NCI-H510A treated with DMSO at 0.1 percent for 48 hours (cell line): ENCODE data around the gene PGM5.

ENCODE experiments used
- DNase-seq: peaks from one replicate; lab custom pipeline; 2025; lab: John Stamatoyannopoulos, UW

The PGM5 gene

DNA sequence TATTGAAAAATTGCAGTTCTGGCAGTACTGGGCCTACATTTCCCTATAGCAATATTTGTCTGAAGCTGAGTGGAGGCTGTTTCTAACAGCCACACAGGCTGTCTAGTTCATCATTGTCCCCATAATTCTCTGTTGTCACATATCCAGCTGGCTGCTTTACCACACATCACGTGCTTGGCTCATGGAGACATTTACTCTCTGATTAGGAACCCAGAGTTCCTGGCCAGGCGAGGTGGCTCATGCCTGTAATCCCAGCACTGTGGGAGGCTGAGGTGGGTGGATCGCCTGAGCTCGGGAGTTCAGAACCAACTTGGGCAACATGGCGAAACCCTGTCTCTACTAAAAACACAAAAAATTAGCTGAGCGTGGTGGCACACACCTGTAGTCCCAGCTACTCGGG, 81.4 kb downstream of the PGM5 start:
- no peak for DNase-seq

GRCh38 chr9:68443624-68444023, 87.2 kb downstream of the PGM5 start:
- DNase-seq = no peak

GRCh38 chr9:68446836-68447235, 90.4 kb downstream of the PGM5 start:
- no peak for DNase-seq

- DNase-seq = no peak
Measured at GRCh38 chr9:68447611-68448010, 91.2 kb downstream of the PGM5 start.

DNA sequence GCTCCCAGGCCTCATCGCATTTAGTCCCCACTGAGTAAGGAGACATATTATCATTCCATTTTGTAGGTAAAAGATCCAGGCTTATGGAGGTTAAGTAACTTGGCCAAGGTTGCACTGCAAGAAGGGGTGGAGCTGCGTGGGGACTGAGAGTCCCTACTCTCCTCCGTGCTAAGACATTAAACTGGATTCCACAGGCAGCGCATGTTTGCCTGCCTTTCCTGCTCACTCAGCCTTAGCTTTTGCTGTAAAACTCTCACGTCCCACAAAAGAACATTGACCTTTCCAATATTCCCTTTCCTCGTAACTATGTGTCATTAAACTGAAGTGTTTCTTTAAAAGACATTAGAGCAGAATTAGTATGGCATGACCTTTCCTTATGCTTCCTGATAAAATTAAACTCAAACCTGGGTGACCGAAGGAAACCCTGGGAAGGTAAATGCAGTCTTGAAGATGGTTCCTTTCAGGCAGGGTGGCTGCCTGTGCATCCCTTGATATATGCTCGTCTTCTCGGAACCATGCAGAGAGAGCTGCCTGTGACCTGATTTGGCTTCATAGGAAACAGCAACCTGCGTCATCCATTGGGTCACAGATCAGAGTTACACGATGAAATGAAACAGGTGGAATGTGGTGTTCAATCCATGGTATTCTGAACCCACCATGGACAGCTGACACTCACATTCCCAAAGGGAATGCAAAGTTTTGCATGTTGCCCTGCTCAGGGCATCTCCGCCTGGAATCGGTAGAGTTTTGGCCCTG, 98.3 kb downstream of the PGM5 start:
- no peak for DNase-seq

DNA sequence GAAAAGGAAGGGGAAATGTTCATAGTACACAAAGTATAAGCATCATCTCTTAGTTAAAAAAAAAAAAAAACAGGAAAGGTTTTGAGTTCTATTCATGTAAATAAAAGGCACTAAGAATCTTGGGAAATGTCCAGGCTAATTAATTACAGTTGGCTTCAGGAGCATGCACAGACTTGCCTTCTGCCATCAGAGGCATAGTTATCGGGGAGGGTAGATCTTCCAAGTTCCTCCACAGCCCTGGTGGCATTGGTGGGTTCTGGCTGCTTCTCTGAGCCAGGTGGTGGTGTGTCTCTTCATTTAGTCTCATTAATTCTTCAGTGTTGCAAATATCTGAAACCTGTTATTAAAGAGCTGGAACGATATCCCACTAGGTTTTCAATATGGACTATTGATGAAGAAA, 99.0 kb downstream of the PGM5 start:
- no peak for DNase-seq

GRCh38 chr9:68457803-68458202, 101.4 kb downstream of the PGM5 start:
- no peak for DNase-seq

GRCh38 chr9:68458918-68459317, 102.5 kb downstream of the PGM5 start:
- no peak for DNase-seq

- no peak for DNase-seq
Measured at GRCh38 chr9:68462105-68462775, 105.8 kb downstream of the PGM5 start.

DNA sequence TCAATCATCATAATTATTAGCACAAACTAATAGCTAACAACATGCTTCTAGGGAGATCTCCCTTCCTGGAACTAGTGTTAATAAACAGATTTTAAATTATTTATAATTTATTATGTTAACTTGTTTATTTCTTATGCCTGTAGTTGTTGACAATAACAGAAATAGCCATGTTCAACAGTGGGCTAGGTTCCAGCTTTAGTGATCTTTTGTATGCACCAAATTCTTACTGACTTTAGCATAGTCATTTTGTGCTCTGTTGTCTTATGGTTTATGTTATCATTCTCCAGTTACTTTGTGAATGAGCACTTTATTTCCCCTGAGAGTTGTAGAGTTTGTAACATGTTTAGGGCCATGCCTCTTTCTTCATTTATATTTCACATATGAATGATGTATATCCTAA, 113.7 kb downstream of the PGM5 start:
- no peak for DNase-seq

DNA sequence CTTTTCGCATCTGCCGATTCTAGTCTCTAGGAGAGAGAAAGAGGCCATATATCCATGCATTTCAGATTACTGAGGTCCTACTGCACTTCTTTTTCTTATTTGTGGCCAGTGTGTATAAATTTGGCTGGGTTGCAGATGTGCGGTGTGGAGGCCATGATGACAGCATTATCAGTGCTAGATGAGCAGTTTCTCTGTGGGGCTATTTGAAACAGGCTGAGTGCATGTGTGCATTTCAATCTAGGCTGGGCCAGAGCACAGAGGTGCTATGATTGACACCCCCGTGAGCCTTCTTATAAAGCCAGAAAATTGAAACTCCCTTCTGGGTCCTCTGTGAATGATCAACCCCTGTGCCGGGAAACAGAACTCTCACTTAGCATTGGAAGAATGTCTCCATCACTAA, 114.2 kb downstream of the PGM5 start:
- no peak for DNase-seq

GRCh38 chr9:68472119-68472518, 115.7 kb downstream of the PGM5 start:
- no peak for DNase-seq

- no peak for DNase-seq
Measured at GRCh38 chr9:68473790-68474189, 117.4 kb downstream of the PGM5 start.

DNA sequence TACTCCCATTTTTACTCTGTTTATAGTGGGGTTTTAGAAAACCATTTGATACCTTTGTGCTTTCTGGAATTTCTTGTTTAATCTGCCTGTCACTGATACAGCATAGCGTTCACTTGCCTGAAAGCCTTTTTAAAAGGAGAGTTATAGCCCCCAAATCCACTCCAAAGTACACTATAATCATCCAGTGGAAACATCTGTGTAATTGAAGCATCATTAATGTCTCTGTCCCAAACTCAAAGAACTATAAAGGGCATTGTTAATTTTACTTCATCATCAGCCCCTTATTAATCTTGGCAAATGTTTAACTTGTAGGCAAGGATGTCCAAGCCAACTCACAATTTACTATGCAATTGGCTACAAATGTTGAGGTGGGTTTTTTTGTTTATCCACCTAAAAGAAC, 120.0 kb downstream of the PGM5 start:
- no peak for DNase-seq

- DNase-seq = no peak
Measured at GRCh38 chr9:68476847-68477246, 120.4 kb downstream of the PGM5 start.

DNA sequence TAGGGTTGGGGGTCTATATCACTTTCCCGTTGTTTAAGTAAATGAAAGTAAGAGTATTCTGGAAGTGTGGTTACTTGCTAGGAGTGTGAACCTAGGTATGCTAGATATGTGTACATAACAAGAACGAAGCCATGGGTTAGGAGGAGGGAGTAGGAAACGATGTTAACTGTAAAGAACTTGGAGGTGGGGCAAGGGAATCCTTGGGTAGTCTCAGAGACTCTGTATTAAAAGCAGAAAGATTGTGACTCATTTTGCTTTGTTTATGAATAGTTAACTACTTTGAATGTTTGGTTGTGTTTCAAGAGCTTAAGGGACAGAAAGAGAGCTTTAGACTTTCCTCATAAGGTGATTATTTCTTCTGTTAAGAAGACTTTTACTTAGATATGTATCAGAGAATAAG, 124.4 kb downstream of the PGM5 start:
- no peak for DNase-seq

DNA sequence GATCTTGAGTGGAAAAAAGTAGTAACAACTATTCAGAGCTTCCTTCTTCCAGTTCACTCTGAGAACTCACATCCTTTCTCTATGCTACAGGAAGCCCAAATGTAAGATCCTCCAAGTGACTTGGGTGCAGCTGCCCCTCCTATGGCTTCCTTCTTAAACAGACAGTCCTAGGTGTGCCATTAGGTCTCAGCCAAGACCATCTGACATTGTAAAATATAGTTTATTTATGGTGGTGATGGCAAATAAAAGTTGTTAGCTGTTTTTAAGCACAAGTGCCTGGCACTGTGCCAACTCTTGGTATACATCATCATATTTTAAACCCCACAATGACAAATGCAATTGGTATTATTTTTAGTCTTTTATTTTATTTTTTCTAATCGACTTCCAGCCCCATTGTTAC, 126.1 kb downstream of the PGM5 start:
- DNase-seq = no peak

DNA sequence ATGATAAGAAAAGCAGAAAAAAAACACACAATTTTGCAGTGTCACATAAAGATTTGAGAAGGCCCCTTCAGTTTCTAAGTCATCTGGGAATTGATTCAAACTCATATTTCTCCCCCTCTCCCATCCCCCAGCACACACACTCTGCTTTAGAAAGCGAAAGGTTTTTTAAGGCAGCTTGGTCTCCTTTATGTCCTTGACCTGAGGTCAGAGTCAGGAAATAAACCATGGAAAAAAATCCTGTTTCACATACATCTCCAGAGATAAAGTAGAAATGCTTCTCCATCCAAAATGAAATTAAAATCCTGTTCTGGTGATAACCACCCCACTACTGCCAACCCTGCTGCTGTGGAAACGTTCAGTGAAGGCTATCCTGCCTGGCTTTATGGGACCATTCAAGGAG, 131.7 kb downstream of the PGM5 start:
- no peak for DNase-seq

DNA sequence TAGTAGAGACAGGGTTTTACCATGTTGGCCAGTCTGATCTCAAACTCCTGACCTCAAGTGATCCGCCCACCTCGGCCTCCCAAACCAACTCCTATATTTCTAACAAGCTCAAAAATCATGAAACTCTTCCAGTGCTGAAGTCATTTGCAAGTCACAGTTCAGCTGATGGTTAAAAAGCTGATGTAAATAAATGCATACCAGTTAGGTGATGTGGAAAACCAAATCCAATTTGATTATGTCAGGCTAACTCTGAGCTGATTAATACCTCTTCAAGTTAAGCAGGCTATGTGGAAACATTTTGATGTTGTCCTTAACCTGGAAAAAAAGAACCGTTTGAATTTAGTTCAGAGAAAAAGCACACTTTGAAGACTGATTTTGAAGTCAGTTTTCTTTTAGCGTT, 133.2 kb downstream of the PGM5 start:
- DNase-seq = no peak

- no peak for DNase-seq
Measured at GRCh38 chr9:68492806-68493205, 136.4 kb downstream of the PGM5 start.

DNA sequence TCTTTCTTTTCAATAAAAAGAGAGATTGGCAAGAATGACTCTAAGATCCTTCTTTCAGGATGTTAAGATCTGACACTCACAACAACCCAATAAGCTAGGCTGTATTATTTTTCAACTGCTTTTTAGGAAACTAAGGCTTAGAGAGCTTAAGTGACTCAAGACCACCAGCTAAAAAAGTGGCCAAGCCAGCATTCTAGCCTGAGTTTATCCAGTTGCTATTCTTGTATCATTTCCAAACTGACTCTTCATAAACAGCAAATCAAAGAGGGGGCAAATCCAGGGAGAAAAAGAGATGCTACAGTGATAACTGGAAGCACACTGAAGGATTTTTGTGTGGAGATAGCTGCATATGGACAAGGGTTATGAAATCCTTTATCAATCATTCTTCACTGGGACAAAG, 137.1 kb downstream of the PGM5 start:
- no peak for DNase-seq

GRCh38 chr9:68493958-68494577, 137.7 kb downstream of the PGM5 start:
- no peak for DNase-seq

GRCh38 chr9:68495247-68495646, 138.8 kb downstream of the PGM5 start:
- DNase-seq = no peak
